Femur (tissue), 1 donor: ENCODE measurements around the gene PRIMPOL.
"Not testable (repeated sequence)": the region's sequence is repeated elsewhere in the genome, so short reads cannot be mapped to it uniquely, and the experiment has no call there.

Experiments used
- DNase-seq: peaks from one replicate; pipeline ENCODE4 v3.0.0-alpha.2; 2017

PRIMPOL gene, protein sequence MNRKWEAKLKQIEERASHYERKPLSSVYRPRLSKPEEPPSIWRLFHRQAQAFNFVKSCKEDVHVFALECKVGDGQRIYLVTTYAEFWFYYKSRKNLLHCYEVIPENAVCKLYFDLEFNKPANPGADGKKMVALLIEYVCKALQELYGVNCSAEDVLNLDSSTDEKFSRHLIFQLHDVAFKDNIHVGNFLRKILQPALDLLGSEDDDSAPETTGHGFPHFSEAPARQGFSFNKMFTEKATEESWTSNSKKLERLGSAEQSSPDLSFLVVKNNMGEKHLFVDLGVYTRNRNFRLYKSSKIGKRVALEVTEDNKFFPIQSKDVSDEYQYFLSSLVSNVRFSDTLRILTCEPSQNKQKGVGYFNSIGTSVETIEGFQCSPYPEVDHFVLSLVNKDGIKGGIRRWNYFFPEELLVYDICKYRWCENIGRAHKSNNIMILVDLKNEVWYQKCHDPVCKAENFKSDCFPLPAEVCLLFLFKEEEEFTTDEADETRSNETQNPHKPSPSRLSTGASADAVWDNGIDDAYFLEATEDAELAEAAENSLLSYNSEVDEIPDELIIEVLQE

GRCh38 chr4:184649026-184649970 is at the start of gene PRIMPOL, which contains the start of gene CASP3:
PRIMPOL (plus strand) TSS chr4:184649738; CDS start chr4:184657141, 7,403 bp downstream.
CASP3 (minus strand) TSS chr4:184649447; CDS start chr4:184638453, 10,994 bp downstream.
- peak; percentile 99 for DNase-seq

GRCh38 chr4:184600982-184601381 is 48.6 kb upstream of the PRIMPOL start:
- not testable (repeated sequence) for DNase-seq

DNA sequence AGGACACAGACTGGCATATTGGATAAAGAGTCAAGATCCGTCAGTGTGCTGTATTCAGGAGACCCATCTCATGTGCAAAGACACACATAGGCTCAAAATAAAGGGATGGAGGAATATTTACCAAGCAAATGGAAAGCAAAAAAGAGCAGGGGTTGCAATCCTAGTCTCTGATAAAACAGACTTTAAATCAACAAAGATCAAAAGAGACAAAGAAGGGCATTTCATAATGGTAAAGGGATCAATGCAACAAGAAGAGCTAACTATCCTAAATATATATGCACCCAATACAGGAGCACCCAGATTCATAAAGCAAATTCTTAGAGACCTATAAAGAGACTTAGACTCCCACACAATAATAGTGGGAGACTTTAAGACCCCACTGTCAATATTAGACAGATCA is 46.7 kb upstream of the PRIMPOL start:
- not testable (repeated sequence) for DNase-seq

DNA sequence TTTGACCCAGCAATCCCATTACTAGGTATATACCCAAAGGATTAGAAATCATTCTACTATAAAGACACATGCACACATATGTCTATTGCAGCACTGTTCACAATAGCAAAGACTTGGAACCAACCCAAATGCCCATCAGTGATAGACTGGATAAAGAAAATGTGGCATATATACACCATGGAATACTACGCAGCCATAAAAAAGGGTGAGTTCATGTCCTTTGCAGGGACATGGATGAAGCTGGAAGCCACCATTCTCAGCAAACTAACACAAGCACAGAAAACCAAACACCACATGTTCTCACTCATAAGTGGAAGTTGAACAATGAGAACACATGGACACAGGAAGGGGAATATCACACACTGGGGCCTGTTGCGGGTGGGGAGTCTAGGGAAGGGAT is 42.1 kb upstream of the PRIMPOL start:
- not testable (repeated sequence) for DNase-seq

- no peak for DNase-seq
These were observed 37.5 kb upstream of the PRIMPOL start for GRCh38 chr4:184612074-184612473.

GRCh38 chr4:184613405-184613804 is 36.1 kb upstream of the PRIMPOL start:
- DNase-seq, result no peak

DNA sequence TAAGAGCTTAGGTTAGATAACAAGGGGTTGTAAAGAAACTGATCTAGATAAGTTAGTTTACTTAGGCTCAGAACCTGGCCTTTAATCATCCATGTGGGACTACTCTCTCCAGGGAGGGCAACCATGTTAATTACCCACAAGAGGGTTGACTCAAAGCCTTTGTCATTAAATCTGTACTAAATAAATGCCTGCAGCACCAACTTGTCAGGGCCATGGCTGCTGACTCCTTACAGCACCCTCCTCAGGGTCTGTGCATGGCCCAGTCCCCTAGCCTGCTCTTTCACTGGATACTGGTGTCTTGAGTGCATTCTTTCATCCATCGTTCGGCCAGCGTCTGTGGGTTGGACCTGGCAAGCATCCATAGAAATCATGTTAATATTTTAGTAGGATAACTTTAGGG is 35.0 kb upstream of the PRIMPOL start:
- DNase-seq, result no peak

DNA sequence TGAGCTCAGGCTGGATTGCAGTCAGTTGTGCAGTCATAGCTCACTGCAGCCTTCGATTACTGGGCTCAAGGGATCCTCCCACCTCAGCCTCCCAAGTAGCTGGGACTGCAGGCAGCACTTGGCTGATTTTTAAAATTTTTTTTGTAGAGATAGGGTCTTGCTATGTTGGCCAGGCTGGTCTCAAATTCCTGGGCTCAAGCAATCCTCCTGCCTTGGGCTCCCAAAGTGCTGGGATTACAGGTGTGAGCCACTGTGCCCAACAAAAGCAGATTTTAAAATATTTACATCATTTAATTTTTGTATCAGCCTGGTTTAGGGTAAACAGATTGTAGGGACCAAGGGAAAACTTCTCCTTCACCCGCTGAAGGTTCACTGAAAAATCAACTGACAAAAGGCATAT is 33.4 kb upstream of the PRIMPOL start:
- not testable (repeated sequence) for DNase-seq

DNA sequence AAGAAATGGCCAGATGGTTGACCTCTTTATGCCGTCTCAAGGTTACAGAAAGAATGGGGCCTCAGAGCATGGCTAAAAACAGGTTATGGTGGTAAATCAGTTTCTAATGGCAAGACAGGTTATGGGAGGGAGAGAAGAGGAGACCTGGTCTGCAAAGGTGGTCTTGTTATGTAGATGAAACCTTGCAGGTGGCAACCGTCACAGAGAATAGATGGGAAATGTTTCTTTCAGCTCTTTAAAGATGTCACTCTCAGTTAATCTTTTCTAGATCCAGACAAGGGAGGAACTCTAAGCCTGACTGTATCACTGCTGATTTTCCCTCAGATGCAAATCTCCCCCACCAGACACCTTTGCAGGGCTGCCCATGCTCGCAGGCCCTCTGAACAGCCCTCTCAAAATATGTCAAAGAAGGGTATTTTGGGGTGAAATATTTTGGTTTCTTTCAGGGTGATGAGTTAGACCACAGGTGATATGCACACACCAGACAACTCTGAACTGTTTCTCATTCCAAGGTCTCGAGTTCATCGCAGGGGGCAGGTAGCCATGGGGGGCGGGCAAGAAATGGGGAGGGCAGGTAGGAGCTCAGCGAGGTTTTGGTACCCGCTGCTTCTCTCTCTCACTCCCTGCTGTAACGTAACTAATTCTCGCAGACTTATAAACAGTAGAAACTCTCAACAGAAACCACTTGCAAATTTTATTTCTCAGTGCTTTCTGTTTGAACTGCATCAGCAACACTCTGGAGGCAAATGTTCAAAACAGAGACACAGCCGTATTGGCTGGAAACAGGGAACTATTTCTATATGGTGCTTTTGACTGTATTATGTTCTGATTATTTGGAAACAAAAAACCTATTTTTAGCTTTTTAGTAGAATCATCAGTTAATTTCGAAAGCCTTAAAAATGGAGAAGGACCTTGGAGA is 32.6 kb upstream of the PRIMPOL start:
- no peak for DNase-seq

DNA sequence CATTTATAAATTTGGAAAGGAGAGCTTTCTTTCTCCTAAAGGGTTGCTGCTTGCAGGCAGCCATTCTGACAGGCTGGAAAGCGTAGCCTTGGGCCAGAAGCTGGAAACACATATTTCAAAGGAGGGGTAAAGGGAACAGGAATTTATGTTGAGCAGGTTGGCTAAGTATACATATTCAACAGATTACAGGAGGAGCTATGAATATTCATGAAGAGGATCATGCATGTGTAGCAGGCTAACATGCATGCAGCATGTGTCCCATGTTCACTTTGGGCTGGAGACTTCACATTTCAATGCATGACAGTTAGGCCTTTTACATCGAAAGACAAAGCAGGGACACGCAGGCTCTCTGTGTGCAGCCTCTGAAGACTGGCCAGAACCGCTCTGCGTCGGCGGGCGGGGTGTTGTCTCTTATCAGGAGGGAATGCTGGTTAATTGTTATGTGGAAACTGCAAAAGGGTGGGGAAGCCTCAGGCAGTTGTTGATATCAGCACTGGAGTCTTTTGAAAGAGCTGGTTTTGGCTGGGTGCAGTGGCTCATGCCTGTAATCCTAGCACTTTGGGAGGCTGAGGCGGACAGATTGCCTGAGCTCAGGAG is 31.8 kb upstream of the PRIMPOL start:
- DNase-seq, result no peak

GRCh38 chr4:184620212-184620867 is 29.2 kb upstream of the PRIMPOL start:
- DNase-seq, result no peak

DNA sequence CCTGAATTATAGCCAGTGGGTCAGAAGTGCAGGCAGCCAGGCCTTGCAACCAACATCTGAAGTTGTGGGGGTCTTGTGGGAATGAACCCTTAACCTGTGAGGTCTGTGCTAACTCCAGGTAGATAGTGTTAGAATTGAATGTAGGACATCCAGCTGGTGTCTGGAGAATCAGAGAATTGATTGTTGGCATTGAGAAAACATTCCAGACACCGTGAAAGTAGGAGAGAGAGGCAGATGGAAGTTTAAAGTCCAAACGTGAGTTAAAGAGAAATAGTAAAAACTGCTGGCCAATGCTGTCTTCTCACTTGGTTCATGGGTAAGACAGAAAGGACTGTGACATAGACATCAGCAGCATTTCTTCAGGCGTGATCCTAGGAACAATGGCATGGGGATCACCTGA is 28.0 kb upstream of the PRIMPOL start:
- no peak for DNase-seq

DNA sequence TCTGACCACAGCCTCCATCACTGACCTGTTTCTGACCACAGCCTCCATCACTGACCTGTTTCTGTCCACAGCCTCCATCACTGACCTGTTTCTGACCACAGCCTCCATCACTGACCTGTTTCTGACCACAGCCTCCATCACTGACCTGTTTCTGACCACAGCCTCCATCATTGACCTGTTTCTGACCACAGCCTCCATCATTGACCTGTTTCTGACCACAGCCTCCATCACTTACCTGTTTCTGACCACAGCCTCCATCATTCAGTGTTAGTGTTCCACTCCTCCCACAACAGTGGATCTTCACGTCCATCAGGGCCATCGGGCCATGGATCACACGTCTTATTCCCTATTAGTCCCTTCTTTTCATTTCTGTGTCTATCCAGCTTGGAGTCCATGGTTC is 25.0 kb upstream of the PRIMPOL start:
- DNase-seq, result not testable (repeated sequence)

DNA sequence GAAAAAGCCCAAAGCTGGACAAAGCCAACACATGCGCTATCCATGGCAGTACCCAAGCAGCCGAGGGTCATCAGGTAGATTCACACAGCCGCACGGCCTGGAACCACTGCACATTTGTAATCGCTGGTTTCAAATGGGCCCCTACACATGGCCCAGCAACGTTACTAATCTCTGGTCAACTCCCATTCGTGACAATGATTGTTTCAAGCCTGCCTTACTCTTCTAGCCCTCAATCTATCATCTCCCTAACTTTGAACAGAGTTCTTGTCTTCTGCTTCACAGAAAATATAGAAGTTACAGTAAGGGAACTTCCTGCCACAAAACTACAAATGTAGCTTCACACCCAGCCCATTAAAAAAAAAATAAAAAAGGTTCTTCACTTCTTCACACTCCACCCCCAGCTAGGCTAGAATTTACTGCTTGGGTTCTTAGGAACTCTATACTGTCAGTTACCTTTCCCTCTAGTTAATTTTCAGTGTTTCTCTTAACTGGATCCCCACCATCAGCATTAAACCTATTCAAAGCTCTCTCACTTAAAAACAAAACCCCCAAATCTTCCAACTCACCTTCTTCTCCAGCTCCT is 24.5 kb upstream of the PRIMPOL start:
- no peak for DNase-seq

- not testable (repeated sequence) for DNase-seq
These were observed 23.5 kb upstream of the PRIMPOL start for GRCh38 chr4:184625783-184626596.

DNA sequence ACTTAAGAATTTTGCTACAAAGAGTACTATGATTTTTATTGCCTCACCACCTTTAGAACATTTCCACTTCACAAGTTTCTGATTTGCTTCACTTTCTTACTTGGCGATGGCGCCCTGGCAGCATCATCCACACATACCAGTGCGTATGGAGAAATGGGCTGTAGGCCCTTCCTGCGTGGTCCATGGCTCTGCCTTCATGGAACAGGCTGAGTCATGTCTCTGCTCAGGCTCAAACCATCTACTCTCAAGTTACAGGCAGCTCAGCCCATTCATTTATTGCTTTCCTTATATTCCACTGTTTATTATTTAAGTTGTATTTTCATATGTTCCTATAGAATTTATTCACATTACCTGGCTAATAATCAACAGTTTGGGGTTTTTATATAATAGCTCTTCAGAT is 21.4 kb upstream of the PRIMPOL start:
- DNase-seq, result no peak

DNA sequence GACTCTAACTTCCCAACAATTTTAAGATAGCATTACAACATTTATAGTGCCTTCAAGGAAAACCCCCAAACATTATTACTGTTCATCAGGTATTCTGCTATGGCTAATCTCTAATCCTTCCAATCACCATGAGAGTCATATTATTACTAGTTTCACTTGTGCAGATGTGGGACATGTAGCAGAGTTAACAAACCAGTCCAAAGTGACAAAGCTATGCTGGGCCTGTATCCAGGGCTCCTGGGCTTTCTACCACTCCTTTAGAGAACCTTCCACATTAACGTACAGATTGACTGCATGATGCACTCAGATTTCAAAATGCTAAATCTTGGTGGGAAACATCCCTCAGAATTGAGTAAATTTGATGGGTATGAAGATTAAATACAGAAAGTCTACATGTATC is 16.7 kb upstream of the PRIMPOL start:
- no peak for DNase-seq

DNA sequence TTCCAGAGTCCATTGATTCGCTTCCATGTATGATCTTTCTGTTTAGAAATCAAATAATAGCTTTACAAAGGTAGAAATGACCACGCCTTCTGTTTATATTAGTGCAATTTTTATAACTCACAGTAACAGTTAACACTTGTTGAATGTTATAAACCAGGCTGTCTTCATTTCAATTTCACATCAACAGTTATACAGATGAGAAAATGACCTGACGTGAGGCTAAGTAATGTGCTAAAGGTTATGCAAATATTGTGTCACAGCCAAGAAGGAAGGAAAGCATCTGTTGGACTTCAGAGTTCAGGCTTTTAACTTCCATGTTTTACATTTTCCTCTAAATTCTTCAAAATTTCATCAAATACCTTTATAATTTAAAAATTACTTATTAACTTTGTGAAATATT is 14.2 kb upstream of the PRIMPOL start:
- no peak for DNase-seq

DNA sequence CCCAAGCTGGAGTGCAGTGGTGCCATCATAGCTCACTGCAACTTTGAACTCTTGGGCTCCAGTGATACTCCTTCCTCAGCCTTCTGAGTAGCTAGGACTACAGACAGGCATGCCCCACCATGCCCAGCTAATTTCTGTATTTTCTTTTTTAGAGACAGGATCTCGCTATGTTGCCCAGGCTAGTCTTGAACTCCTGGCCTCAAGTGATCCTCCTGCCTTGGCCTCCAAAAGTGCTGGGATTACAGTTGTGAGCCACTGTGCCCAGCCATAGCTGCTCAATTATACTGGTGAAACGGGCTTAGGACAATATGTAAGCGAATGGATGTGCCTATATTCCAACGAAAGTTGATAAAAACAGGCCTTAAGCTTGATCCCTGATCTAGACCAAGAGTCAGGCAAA is 13.4 kb upstream of the PRIMPOL start:
- DNase-seq, result no peak

- DNase-seq, result no peak
These were observed 12.6 kb upstream of the PRIMPOL start for GRCh38 chr4:184636897-184637296.
